Brain microvascular endothelial cell (primary cell): ENCODE measurements around the gene PDP2.

Experiments used
- DNase-seq: peaks from one replicate; pipeline ENCODE4 v3.0.0-alpha.2; 2020
- H3K27ac ChIP-seq: fragments of 250-450 bp; sonication (Bioruptor Pico); 2 replicates; pipeline ENCODE4 v1.5.1; 2020; ENCODE audit warnings: mild to moderate bottlenecking, moderate library complexity
- H3K27me3 ChIP-seq: fragments of 250-450 bp; sonication (Bioruptor Pico); replicated peaks from 2 replicates; pipeline ENCODE4 v1.5.1; 2020; ENCODE audit warnings: mild to moderate bottlenecking
- H3K36me3 ChIP-seq: fragments of 250-450 bp; sonication (Bioruptor Pico); replicated peaks from 2 replicates; pipeline ENCODE4 v1.5.1; 2020; ENCODE audit warnings: mild to moderate bottlenecking
- H3K4me3 ChIP-seq: 2 replicates; pipeline ENCODE4 v1.5.1; 2011; ENCODE audit warnings: low read depth, mild to moderate bottlenecking, control low read depth, low read length, moderate library complexity
- in situ Hi-C: cut with HindIII; loops from 2 replicates; pipeline ENCODE4 v1.10.0; 2017; ENCODE audit warnings: low sequenced_read_pairs, low pct_ligation_motif_present
- TF ChIP-seq, protein P1 (sequence below): IDR thresholded peaks from 2 replicates; pipeline ENCODE4 v1.5.1; 2011; ENCODE audit warnings: low read depth, mild to moderate bottlenecking, moderate library complexity, low read length, control low read depth, inconsistent platforms; ENCODE audit errors: missing control alignments

The PDP2 gene

DNA sequence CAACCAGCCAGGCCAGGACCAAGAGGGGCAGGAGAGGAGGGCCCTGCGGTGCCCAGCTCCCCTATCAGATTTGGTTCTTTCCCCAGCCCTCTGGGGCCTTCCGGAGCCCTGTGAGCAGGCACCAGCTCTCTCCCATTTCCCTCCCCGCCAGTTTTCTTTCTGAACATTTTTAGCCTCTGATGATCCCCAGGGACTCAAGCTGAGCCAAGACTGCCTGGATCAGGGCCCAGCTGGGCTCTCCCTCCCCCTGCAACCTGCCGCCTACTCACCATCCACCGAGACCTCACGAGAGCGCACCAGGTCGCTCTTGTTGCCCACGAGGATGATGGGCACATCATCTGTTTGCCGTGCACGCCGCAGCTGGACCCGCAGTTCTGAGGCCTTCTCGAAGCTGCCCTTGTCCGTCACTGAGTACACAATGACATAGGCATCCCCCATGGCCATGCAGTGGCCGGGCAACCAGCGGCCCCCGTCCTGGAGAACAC, 43.0 kb downstream of the PDP2 start:
- H3K36me3 ChIP-seq: no peaks in the 10 kb centered on the region
- H3K27me3 ChIP-seq: peaks cover 15% of the 10 kb centered on the region
- no peak overlapping the region for H3K27ac ChIP-seq
- TF ChIP-seq, protein P1, sequence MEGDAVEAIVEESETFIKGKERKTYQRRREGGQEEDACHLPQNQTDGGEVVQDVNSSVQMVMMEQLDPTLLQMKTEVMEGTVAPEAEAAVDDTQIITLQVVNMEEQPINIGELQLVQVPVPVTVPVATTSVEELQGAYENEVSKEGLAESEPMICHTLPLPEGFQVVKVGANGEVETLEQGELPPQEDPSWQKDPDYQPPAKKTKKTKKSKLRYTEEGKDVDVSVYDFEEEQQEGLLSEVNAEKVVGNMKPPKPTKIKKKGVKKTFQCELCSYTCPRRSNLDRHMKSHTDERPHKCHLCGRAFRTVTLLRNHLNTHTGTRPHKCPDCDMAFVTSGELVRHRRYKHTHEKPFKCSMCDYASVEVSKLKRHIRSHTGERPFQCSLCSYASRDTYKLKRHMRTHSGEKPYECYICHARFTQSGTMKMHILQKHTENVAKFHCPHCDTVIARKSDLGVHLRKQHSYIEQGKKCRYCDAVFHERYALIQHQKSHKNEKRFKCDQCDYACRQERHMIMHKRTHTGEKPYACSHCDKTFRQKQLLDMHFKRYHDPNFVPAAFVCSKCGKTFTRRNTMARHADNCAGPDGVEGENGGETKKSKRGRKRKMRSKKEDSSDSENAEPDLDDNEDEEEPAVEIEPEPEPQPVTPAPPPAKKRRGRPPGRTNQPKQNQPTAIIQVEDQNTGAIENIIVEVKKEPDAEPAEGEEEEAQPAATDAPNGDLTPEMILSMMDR: no peak
- no peak overlapping the region for H3K4me3 ChIP-seq
- peak; percentile 56 for DNase-seq
- in situ Hi-C loops: no loop called here

DNA sequence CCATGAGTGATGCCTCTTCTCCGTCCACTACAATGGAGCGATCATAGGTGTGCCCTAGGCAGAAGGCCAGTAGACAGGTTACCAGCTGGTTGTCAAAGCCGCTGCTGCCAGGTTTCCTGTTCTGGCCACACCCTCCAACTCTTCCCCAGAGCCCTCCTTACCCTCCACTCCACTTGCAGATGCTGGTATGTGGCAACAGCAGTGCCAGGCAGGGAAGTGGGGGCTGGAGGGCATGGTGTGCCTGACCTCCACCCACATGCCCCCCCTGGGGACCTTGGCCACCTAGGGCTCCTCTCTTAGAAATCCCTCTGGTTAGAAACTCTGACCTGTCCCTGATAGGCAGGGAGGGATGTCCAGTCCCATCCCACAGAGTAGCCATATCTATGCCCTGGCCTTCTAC, 43.6 kb downstream of the PDP2 start:
- peaks cover 15% of the 10 kb centered on the region for H3K27me3 ChIP-seq

DNA sequence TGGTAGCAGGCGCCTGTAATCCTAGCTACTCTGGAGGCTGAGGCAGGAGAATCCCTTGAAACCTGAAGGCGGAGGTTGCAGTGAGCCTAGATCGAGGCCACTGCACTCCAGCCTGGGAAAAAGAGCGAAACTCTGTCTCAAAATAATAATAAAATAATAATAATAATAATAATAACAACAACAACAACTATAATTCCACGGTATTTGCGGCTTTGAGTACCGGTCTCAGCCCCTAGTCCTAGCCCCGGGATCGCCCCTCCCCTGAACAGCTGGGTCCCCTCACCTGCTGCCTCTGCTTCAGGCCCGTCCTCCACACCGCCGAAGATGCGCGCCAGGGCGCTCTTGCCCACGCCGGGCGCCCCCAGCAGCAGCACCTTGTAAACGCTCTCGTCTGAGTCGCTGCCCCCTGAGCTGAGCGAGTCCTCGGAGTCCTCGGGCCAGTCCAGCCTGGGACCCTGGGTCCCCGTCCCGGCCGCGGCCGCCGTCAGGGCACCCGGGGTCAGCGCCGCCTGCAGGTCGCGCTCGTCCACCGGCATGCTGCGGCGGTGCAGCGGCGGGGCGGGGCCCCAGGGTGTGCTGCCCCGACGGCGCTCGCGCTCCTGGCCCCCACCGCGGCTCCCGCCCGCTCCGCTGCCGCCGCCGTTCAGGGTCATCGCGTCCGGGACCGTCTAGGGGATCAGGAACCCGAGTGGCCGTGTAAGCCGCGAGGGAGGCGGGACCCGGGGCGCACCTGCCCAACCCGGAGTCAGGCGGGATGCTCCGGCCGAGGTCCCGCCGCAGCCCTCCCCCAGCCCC, 44.4 kb downstream of the PDP2 start:
- H3K27me3 ChIP-seq: peaks cover 10% of the 10 kb centered on the region
- H3K4me3 ChIP-seq: peak overlapping the region; percentile 39
- no peaks in the 10 kb centered on the region for H3K36me3 ChIP-seq
- TF ChIP-seq, protein P1: no peak
- DNase-seq: no peak
- H3K27ac ChIP-seq: no peak overlapping the region
- in situ Hi-C loops: no loop called here

More for the DNA sequence above, 43.6 kb downstream of the PDP2 start:
- in situ Hi-C loops: no loop called here
- no peak overlapping the region for H3K4me3 ChIP-seq
- H3K27ac ChIP-seq: no peak overlapping the region
- no peak for DNase-seq
- TF ChIP-seq, protein P1: no peak
- no peaks in the 10 kb centered on the region for H3K36me3 ChIP-seq

DNA sequence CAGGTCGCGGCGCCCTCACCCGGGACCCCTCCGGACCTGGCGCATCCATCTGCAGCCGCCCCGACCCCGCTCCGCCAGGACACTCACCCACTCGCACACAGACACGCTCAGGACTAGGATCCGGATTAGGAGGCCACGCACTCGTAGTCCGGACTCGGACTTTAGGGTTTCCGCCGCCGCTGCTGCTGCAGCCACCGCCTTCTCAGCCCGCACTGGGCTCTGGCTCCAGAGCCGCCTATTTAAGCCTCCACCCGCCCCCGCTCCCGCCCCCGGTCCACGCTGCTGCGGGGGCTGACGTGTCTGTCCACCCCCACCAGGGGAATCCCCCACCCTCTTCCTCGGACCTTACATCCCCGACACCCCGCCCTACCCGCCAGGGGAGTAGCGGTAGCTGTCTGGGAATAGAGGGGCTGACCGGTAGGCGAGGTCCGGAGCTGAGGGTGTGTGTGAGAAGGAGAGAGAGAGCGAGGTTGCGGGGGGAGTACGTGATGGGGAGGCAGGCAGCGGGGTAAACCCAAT, 45.1 kb downstream of the PDP2 start, which contains the start of gene RRAD:
RRAD (minus strand) TSS at position 214 of the 519 bp plus-strand sequence. CDS start 356 bp downstream, outside the sequence.
- Histone ChIP-seq H3K4me3 (peak within 1 kb of the TSS; percentile 39), H3K27me3 (peaks cover 10% of the 10 kb centered on the region)
- in situ Hi-C loops: no loop called here

DNA sequence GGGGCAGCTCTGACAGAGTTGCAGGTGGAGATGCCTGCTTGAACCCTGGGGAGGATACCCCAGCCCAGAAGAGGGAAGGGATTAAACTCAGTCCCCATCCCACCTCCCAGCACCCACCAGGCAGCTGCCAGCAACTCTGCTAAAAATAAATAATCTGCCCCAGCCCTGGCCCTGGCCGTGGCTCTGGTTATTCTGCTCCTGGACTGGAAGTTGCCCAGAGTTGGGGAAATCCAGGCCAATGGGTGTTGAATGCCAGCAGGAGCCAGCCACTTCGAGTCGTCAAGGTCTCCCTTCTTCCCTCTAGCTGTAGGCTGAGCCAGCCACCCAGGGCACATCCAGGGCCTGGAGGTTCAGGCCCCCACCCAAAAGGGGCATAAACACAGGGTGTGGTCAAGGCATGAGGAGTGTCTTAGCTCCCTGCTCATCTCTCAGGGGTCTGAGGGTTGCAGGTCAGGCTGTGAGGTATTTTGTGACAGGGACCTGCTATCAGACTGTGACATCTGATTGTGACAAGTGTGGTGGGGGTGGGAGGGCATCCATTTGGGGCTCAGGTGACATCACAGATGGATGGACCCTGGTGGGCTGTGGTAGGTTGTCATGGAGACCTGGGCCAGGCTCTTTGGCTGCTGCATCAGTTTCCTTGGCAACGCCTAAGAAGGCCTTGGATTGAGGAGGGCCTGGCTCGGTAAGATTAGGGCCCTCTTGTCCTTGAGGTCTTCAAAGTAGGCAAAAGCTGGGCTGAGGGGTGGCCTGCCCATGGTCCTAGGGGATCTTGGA, 46.0 kb downstream of the PDP2 start:
- DNase-seq: peak; percentile 6
- in situ Hi-C loops: no loop called here
- peaks cover 6% of the 10 kb centered on the region for H3K27me3 ChIP-seq

More for the DNA sequence above, 45.1 kb downstream of the PDP2 start, which contains the start of gene RRAD:
- TF ChIP-seq, protein P1: no peak
- DNase-seq: peak; percentile 19
- no peaks in the 10 kb centered on the region for H3K36me3 ChIP-seq
- H3K27ac ChIP-seq: no peak within 1 kb of the TSS

More for the DNA sequence above, 46.0 kb downstream of the PDP2 start:
- no peaks in the 10 kb centered on the region for H3K36me3 ChIP-seq
- peak overlapping the region; percentile 2 for H3K27ac ChIP-seq
- TF ChIP-seq, protein P1: no peak
- no peak overlapping the region for H3K4me3 ChIP-seq
